Measurements from ENCODE around the gene PPP1R26. TPM values are rescaled to one million over a fixed set of nuclear protein-coding genes. Genes with fewer than 3 reads are reported as not detected.
"Not testable (repeated sequence)": the region's sequence is repeated elsewhere in the genome, so short reads cannot be mapped to it uniquely, and the experiment has no call there.

Gene PPP1R26
- polyA plus RNA-seq, 2 donors = 4.7 to 6.4 TPM

DNA sequence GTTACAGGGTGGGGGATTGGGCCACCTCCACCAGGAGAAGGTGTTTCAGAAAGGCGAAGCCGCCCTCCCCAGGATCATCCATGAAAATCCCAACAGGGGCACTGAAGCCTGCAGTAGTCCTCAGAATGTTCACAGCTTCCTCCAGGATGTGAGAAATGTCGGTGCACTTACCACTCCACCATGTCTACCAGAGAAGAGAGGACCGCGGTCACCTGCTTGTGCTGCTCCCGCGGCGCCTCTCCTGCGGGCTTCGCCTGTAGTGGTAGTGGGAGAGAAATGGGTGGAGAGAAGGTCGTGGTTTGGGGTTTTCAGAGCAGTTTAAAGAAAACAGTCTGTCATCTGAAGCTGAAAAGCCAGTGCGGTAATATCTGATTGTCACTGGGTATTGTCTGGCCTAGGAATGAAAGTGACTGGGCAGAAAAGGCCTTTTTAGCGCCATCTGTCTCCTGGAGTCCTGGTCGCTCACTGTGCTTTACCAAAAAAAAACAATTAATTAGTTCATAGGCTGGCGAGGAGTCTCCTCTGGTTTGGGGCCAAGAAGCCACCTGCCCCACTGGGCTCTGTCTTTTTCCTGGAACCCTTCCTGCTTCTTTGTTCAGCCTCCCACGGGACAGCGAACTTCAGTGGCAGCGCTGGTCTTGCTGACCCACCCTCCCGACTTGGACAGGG, 23.0 kb upstream of the PPP1R26 start:
- H3K27ac ChIP-seq (ENCODE audit: low read depth in 2 of 2, low read length in 1 of 2) = no peak overlapping the region
- H3K4me3 ChIP-seq (ENCODE audit: low read depth in 1 of 2, low read length in 2 of 2) = no peak overlapping the region
- WGBS, 2 donors = 74% methylated on average over 19 of the region's 19 CpGs
- H3K9me3 ChIP-seq (ENCODE audit: control insufficient read depth in 2 of 2, insufficient read depth in 1 of 2, low read depth in 1 of 2, low read length in 1 of 2) = peaks cover 4% of the 10 kb centered on the region in 2 donors
- no peaks in the 10 kb centered on the region for H3K36me3 ChIP-seq (ENCODE audit: control insufficient read depth in 2 of 2, insufficient read depth in 2 of 2, low read length in 1 of 2)
- H3K27me3 ChIP-seq (ENCODE audit: control insufficient read depth in 1 of 2, insufficient read depth in 2 of 2, low read length in 2 of 2) = no peaks in the 10 kb centered on the region
- H3K4me1 ChIP-seq (ENCODE audit: control insufficient read depth in 2 of 2, insufficient read depth in 2 of 2, low read length in 1 of 2) = no peaks in the 10 kb centered on the region

DNA sequence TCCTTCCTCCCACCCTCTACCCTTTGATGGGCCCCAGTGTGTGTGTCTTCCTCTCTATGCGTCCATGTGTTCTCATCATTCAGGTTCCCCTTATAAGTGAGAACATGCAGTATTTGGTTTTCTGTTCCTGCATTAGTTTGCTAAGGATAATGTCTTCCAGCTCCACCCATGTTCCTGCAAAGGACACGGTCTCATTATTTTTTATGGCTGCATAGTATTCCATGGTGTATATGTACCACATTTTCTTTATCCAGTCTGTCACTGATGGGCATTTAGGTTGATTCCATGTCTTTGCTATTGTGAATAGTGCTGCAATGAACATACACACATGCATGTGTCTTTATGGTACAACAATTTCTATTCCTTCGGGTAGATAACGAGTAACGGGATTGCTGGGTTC, 21.1 kb upstream of the PPP1R26 start:
- 93 to 97% methylated on average over 5 of the region's 5 CpGs for WGBS, 2 donors

DNA sequence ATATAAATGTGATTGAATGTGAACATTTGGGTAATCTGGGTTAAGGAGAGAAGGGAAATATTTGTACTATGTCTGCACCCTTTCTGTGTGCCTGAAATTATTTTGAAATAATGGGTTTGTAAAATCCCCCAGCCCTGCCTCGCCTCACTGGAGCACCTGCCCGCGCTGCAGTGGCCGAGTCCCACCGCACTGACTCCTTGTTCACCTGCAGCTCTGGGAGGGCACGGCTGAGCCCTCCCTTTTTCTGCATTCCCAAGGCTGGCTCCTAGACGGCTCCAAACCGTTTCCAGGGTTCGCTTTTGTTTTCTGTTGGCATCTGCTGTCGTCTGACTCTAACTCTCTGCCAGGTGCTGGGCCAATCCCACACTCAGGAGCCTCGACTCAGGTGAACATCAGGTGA, 17.6 kb upstream of the PPP1R26 start:
- Histone ChIP-seq H3K4me1 (ENCODE audit: control insufficient read depth in 2 of 2, insufficient read depth in 2 of 2, low read length in 1 of 2) (no peaks in the 10 kb centered on the region), H3K9me3 (ENCODE audit: control insufficient read depth in 2 of 2, insufficient read depth in 1 of 2, low read depth in 1 of 2, low read length in 1 of 2) (no peaks in the 10 kb centered on the region), H3K27ac (ENCODE audit: low read depth in 2 of 2, low read length in 1 of 2) (no peak overlapping the region), H3K27me3 (ENCODE audit: control insufficient read depth in 1 of 2, insufficient read depth in 2 of 2, low read length in 2 of 2) (no peaks in the 10 kb centered on the region), H3K4me3 (ENCODE audit: low read depth in 1 of 2, low read length in 2 of 2) (no peak overlapping the region), H3K36me3 (ENCODE audit: control insufficient read depth in 2 of 2, insufficient read depth in 2 of 2, low read length in 1 of 2) (no peaks in the 10 kb centered on the region)
- 52 to 63% methylated on average over 11 of the region's 11 CpGs for WGBS, 2 donors

More for the DNA sequence above, 21.1 kb upstream of the PPP1R26 start:
- not testable (repeated sequence) for H3K4me1 ChIP-seq (ENCODE audit: control insufficient read depth in 2 of 2, insufficient read depth in 2 of 2, low read length in 1 of 2); H3K27me3 ChIP-seq (ENCODE audit: control insufficient read depth in 1 of 2, insufficient read depth in 2 of 2, low read length in 2 of 2); H3K4me3 ChIP-seq (ENCODE audit: low read depth in 1 of 2, low read length in 2 of 2); H3K36me3 ChIP-seq (ENCODE audit: control insufficient read depth in 2 of 2, insufficient read depth in 2 of 2, low read length in 1 of 2); H3K27ac ChIP-seq (ENCODE audit: low read depth in 2 of 2, low read length in 1 of 2); H3K9me3 ChIP-seq (ENCODE audit: control insufficient read depth in 2 of 2, insufficient read depth in 1 of 2, low read depth in 1 of 2, low read length in 1 of 2)

DNA sequence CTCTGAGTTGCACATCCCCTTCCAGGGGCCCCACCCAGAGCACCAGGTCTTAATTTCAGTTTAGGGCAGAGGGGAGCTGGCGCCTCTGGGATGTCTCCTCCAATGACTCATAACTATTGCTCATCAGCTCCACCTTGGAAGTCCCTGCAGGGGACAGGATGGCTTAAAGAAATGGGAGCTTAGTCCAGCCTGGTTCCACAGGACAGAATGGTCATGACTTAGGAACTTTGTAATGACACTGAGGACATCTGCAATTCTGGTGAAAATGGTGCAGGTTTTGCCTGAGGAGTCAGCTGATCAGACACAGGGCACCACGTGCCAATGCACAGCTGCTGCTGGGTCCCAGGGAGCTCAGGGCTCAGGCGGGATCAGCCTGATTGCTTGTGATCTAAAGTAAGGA, 16.4 kb upstream of the PPP1R26 start:
- no peaks in the 10 kb centered on the region for H3K9me3 ChIP-seq (ENCODE audit: control insufficient read depth in 2 of 2, insufficient read depth in 1 of 2, low read depth in 1 of 2, low read length in 1 of 2)
- no peak overlapping the region for H3K27ac ChIP-seq (ENCODE audit: low read depth in 2 of 2, low read length in 1 of 2)
- no peaks in the 10 kb centered on the region for H3K27me3 ChIP-seq (ENCODE audit: control insufficient read depth in 1 of 2, insufficient read depth in 2 of 2, low read length in 2 of 2)
- H3K36me3 ChIP-seq (ENCODE audit: control insufficient read depth in 2 of 2, insufficient read depth in 2 of 2, low read length in 1 of 2) = no peaks in the 10 kb centered on the region
- WGBS, 2 donors = 47 to 56% methylated on average over 3 of the region's 3 CpGs
- H3K4me1 ChIP-seq (ENCODE audit: control insufficient read depth in 2 of 2, insufficient read depth in 2 of 2, low read length in 1 of 2) = no peaks in the 10 kb centered on the region
- H3K4me3 ChIP-seq (ENCODE audit: low read depth in 1 of 2, low read length in 2 of 2) = no peak overlapping the region

DNA sequence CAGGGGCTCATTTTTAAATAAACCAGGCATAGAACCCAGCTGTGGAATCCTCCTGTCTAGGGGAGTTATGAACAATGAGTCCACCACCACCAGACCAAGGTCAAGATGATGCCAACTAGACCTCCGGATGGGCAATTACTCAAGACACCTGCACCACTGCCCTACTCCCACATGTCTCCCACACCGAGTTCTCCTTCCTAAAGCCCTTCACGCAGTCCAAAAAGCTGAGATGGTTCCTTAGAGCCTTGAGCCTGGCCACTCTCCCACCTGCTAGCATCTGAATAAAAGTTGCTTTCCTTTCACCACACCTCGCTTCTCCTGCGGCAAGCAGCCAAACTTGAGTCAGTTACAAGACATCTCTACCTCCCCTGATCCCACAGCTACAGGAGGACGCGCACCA, 15.4 kb upstream of the PPP1R26 start:
- no peak overlapping the region for H3K27ac ChIP-seq (ENCODE audit: low read depth in 2 of 2, low read length in 1 of 2)
- no peaks in the 10 kb centered on the region for H3K27me3 ChIP-seq (ENCODE audit: control insufficient read depth in 1 of 2, insufficient read depth in 2 of 2, low read length in 2 of 2)
- no peaks in the 10 kb centered on the region for H3K9me3 ChIP-seq (ENCODE audit: control insufficient read depth in 2 of 2, insufficient read depth in 1 of 2, low read depth in 1 of 2, low read length in 1 of 2)
- H3K4me3 ChIP-seq (ENCODE audit: low read depth in 1 of 2, low read length in 2 of 2) = no peak overlapping the region
- WGBS, 2 donors = 85 to 92% methylated on average over 7 of the region's 7 CpGs
- no peaks in the 10 kb centered on the region for H3K4me1 ChIP-seq (ENCODE audit: control insufficient read depth in 2 of 2, insufficient read depth in 2 of 2, low read length in 1 of 2)
- H3K36me3 ChIP-seq (ENCODE audit: control insufficient read depth in 2 of 2, insufficient read depth in 2 of 2, low read length in 1 of 2) = no peaks in the 10 kb centered on the region

DNA sequence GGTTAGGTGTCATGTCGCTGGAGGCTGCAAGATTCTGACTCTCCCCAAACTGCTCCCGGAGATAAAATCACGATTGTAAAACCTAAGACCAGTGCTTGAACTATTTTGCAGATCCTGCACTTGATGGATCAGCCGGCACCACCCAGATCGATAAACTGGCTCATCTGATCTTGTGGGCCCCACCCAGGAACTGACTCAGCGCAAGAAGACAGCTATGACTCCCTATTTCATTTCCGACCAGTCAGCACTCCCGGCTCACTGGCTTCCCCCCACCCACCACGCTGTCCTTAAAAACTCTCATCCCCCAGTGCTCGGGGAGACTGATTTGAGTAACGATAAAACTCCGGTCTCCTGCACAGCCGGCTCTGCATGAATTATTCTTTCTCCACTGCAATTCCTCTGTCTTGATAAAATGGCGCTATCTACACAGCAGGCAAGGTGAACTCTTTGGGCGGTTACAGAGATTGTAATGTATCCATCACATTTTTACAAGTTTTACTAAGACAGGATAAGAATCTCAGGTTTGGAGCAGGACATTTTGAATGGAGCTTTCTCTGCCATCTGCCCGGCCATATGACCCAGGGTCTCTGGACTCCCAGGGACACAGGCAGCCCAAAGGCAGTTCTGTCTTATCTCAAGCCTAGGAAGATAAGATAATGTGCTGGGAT, 10.6 kb upstream of the PPP1R26 start:
- H3K9me3 ChIP-seq (ENCODE audit: control insufficient read depth in 2 of 2, insufficient read depth in 1 of 2, low read depth in 1 of 2, low read length in 1 of 2) = no peaks in the 10 kb centered on the region
- H3K4me3 ChIP-seq (ENCODE audit: low read depth in 1 of 2, low read length in 2 of 2) = no peak overlapping the region
- H3K36me3 ChIP-seq (ENCODE audit: control insufficient read depth in 2 of 2, insufficient read depth in 2 of 2, low read length in 1 of 2) = no peaks in the 10 kb centered on the region
- H3K27me3 ChIP-seq (ENCODE audit: control insufficient read depth in 1 of 2, insufficient read depth in 2 of 2, low read length in 2 of 2) = no peaks in the 10 kb centered on the region
- WGBS, 2 donors = 45% methylated on average over 16 of the region's 16 CpGs
- no peaks in the 10 kb centered on the region for H3K4me1 ChIP-seq (ENCODE audit: control insufficient read depth in 2 of 2, insufficient read depth in 2 of 2, low read length in 1 of 2)
- no peak overlapping the region for H3K27ac ChIP-seq (ENCODE audit: low read depth in 2 of 2, low read length in 1 of 2)

DNA sequence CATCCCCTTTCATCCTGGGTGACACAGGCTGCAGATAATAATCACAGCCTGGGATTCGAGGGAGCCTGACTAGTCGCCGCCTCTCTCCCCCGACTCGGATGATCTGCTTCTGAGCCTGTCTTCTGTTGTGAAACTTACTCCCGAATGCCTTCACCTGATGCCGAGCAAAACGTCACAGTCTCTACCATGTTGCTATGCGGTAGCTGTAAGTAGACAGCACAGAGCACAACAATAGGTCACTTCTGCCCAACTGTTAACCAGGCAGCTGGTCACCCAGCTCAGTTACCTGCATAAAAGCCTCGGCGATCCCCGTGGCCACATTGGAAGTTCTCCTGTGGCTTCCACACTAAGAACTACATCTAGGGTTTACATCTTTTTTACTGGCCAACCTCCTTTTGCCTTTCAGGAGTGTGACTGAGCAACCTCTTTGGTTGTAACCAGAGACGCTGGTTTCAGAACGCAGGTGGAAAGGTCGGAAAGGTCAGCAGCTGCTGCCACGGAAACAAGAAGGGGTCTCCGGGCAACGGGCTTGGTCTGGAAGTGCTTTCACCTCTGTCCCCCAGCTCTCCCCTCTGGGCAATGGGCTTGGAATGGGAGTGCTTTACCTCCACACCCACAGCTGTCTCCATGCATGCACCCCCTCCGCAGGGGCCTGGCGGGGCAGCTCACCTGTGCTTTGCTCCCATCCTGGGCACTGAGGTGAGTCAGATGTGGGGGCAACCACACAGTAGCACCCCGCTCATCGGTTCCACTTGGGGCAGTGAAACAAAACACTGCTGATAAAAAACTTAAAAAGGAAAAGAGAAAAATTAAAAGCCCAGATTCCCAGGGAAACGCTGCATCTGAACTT, 7.6 kb upstream of the PPP1R26 start:
- H3K27ac ChIP-seq (ENCODE audit: low read depth in 2 of 2, low read length in 1 of 2) = no peak overlapping the region
- H3K36me3 ChIP-seq (ENCODE audit: control insufficient read depth in 2 of 2, insufficient read depth in 2 of 2, low read length in 1 of 2) = no peaks in the 10 kb centered on the region
- H3K4me3 ChIP-seq (ENCODE audit: low read depth in 1 of 2, low read length in 2 of 2) = no peak overlapping the region
- H3K9me3 ChIP-seq (ENCODE audit: control insufficient read depth in 2 of 2, insufficient read depth in 1 of 2, low read depth in 1 of 2, low read length in 1 of 2) = no peaks in the 10 kb centered on the region
- 73% methylated on average over 23 of the region's 23 CpGs for WGBS, 2 donors
- H3K4me1 ChIP-seq (ENCODE audit: control insufficient read depth in 2 of 2, insufficient read depth in 2 of 2, low read length in 1 of 2) = no peaks in the 10 kb centered on the region
- H3K27me3 ChIP-seq (ENCODE audit: control insufficient read depth in 1 of 2, insufficient read depth in 2 of 2, low read length in 2 of 2) = no peaks in the 10 kb centered on the region

DNA sequence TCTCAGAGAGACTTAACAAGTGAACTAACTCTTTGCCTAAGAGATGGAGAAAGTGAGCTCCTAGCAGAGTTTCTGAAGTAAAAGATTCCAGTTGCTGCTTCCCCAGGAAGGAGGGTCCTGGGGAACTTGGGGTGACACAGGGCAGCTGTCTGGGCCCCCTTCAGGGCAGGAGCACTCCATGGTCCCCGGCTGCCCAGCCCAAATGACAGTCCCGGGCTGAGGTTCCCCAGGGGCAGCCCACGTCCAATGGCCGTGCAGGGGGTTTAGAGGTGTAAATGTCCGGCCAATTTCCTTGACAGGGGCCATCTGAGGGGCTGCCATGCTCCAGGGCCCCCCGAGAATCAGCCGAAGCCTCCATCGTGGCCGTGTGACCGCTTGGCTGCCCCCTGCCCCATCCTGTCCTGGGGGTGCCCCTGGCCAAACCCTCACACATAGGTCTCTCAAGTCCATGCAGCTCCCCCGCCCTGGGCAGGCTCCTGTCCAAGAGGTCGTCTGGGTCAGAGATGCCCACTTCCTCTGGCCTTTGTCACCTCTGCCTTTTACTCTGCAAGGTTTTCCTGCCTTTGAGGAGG, 5.5 kb upstream of the PPP1R26 start:
- H3K27ac ChIP-seq (ENCODE audit: low read depth in 2 of 2, low read length in 1 of 2) = no peak overlapping the region
- H3K36me3 ChIP-seq (ENCODE audit: control insufficient read depth in 2 of 2, insufficient read depth in 2 of 2, low read length in 1 of 2) = no peaks in the 10 kb centered on the region
- H3K27me3 ChIP-seq (ENCODE audit: control insufficient read depth in 1 of 2, insufficient read depth in 2 of 2, low read length in 2 of 2) = no peaks in the 10 kb centered on the region
- WGBS, 2 donors = 77 to 80% methylated on average over 12 of the region's 12 CpGs
- H3K9me3 ChIP-seq (ENCODE audit: control insufficient read depth in 2 of 2, insufficient read depth in 1 of 2, low read depth in 1 of 2, low read length in 1 of 2) = no peaks in the 10 kb centered on the region
- H3K4me3 ChIP-seq (ENCODE audit: low read depth in 1 of 2, low read length in 2 of 2) = no peak overlapping the region
- H3K4me1 ChIP-seq (ENCODE audit: control insufficient read depth in 2 of 2, insufficient read depth in 2 of 2, low read length in 1 of 2) = no peaks in the 10 kb centered on the region

DNA sequence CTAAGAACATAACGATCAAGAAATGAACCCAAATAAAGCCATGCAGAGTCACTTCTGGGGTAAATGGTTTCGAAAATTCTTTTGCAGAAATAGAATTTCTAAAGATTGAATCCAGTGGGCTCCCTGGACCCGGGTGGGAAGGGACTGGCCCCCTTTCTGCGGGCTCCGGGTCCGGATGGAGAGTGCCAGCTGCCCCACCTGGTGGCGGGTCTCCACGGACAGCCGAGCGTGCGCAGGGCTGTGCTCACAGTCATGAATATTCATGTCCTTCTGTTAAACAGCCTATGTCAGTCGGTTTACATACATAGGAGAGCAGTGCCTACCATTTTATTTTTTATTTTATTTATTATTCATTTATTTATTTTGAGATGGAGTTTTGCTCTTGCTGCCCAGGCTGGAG, 4.7 kb upstream of the PPP1R26 start:
- no peaks in the 10 kb centered on the region for H3K27me3 ChIP-seq (ENCODE audit: control insufficient read depth in 1 of 2, insufficient read depth in 2 of 2, low read length in 2 of 2)
- no peaks in the 10 kb centered on the region for H3K4me1 ChIP-seq (ENCODE audit: control insufficient read depth in 2 of 2, insufficient read depth in 2 of 2, low read length in 1 of 2)
- H3K4me3 ChIP-seq (ENCODE audit: low read depth in 1 of 2, low read length in 2 of 2) = no peak overlapping the region
- no peak overlapping the region for H3K27ac ChIP-seq (ENCODE audit: low read depth in 2 of 2, low read length in 1 of 2)
- 32 to 34% methylated on average over 12 of the region's 12 CpGs for WGBS, 2 donors
- H3K9me3 ChIP-seq (ENCODE audit: control insufficient read depth in 2 of 2, insufficient read depth in 1 of 2, low read depth in 1 of 2, low read length in 1 of 2) = no peaks in the 10 kb centered on the region
- no peaks in the 10 kb centered on the region for H3K36me3 ChIP-seq (ENCODE audit: control insufficient read depth in 2 of 2, insufficient read depth in 2 of 2, low read length in 1 of 2)

Measured in esophagus (tissue), 2 donors.